SK-N-SH (cell line): ENCODE results near the gene RPN1. TPM values are rescaled to one million over a fixed set of nuclear protein-coding genes. Genes with fewer than 3 reads are reported as not detected.

Experiments
- CTCF ChIA-PET: fragments of 300-600, 350-600 bp; formaldehyde crosslinking; extraction: SDS; loops from one replicate; lab custom pipeline; 2021; lab: Yijun Ruan, JAX
- POLR2A ChIA-PET: fragments of 350-600 bp; sonication (Branson Sonifier 250); formaldehyde crosslinking; extraction: SDS; loops from one replicate; lab custom pipeline; 2020; ENCODE audit warnings: antibody characterized with exemption, inconsistent platforms; lab: Yijun Ruan, JAX
- DNase-seq: peaks from one replicate; pipeline ENCODE4 v3.0.0; 2012
- H2AFZ ChIP-seq: fragments of 200-600 bp; sonication (generic); 2 replicates; pipeline ENCODE4 v1.8.1; 2016; ENCODE audit warnings: antibody characterized with exemption, mild to moderate bottlenecking, low read depth
- H3F3A ChIP-seq: fragments of 200-600 bp; sonication (generic); replicated peaks from 2 replicates; pipeline ENCODE3; 2016; ENCODE audit warnings: antibody characterized with exemption, mild to moderate bottlenecking; ENCODE audit not compliant: insufficient read depth
- H3K27ac ChIP-seq, 2 experiments: fragments of 200-500 bp in 1 of 2; fragments of 200-600 bp in 1 of 2; sonication (Bioruptor generic) in 1 of 2; sonication (generic), shearing (Covaris generic) in 1 of 2; 2 replicates each; pipeline versions ENCODE4 v1.5.1 to v1.6.1; 2014 to 2016; ENCODE audit warnings: low read depth in 2 of 2, inconsistent platforms in 1 of 2, low read length in 1 of 2, mild to moderate bottlenecking in 1 of 2, mixed read lengths in 1 of 2
- H3K27me3 ChIP-seq: fragments of 200-600 bp; sonication (generic), shearing (Covaris generic); 2 replicates; pipeline ENCODE4 v1.6.1; 2016; ENCODE audit warnings: mixed run types; ENCODE audit not compliant: insufficient read depth
- H3K36me3 ChIP-seq, 2 experiments: fragments of 200-500 bp in 1 of 2; fragments of 200-600 bp in 1 of 2; sonication (Bioruptor generic) in 1 of 2; sonication (generic) in 1 of 2; replicated peaks in 1 of 2; 2 replicates each; pipeline versions ENCODE3 to v1.5.1; 2014 to 2016; ENCODE audit warnings: low read length in 1 of 2, mild to moderate bottlenecking in 1 of 2; ENCODE audit not compliant: insufficient read depth in 2 of 2, control insufficient read depth in 1 of 2
- H3K4me1 ChIP-seq, 2 experiments: fragments of 200-500 bp in 1 of 2; fragments of 200-600 bp in 1 of 2; sonication (Bioruptor generic) in 1 of 2; sonication (generic), shearing (Covaris generic) in 1 of 2; 2 replicates each; pipeline versions ENCODE4 v1.5.1 to v1.6.1; 2014 to 2016; ENCODE audit warnings: low read depth in 1 of 2, low read length in 1 of 2, mixed run types in 1 of 2; ENCODE audit not compliant: insufficient read depth in 2 of 2, control insufficient read depth in 1 of 2
- H3K4me2 ChIP-seq: fragments of 200-600 bp; sonication (generic), shearing (Covaris generic); 2 replicates; pipeline ENCODE4 v1.6.1; 2017; ENCODE audit warnings: mixed run types
- H3K4me3 ChIP-seq, 2 experiments: fragments of 200-500 bp in 1 of 2; fragments of 200-600 bp in 1 of 2; sonication (Bioruptor generic) in 1 of 2; sonication (generic), shearing (Covaris generic) in 1 of 2; 2 replicates each; pipeline versions ENCODE4 v1.5.1 to v1.8.1; 2014 to 2016; ENCODE audit warnings: low read depth in 2 of 2, inconsistent platforms in 1 of 2, low read length in 1 of 2, mild to moderate bottlenecking in 1 of 2, mixed read lengths in 1 of 2, moderate library complexity in 1 of 2
- H3K79me2 ChIP-seq: fragments of 200-600 bp; sonication (generic); 2 replicates; pipeline ENCODE4 v1.8.1; 2017; ENCODE audit warnings: mild to moderate bottlenecking; ENCODE audit not compliant: insufficient read depth
- H3K9ac ChIP-seq: fragments of 200-600 bp; sonication (generic); 2 replicates; pipeline ENCODE4 v1.6.1; 2017; ENCODE audit warnings: mixed run types
- H3K9me2 ChIP-seq: fragments of 200-600 bp; sonication (generic); 2 replicates; pipeline ENCODE4 v1.6.1; 2017; ENCODE audit warnings: mixed run types
- H3K9me3 ChIP-seq: fragments of 200-600 bp; sonication (generic); 2 replicates; pipeline ENCODE4 v1.6.1; 2017; ENCODE audit warnings: mixed run types, mild to moderate bottlenecking, moderate library complexity
- H4K20me1 ChIP-seq: fragments of 200-600 bp; sonication (generic); 2 replicates; pipeline ENCODE4 v1.6.1; 2017; ENCODE audit warnings: mild to moderate bottlenecking, mixed run types; ENCODE audit not compliant: insufficient read depth
- CHD2 ChIP-seq: fragments of 150-350 bp; IDR thresholded peaks from 2 replicates; pipeline ENCODE4 v1.6.1; 2018; ENCODE audit warnings: low read length; ENCODE audit not compliant: partially characterized antibody
- CTCF ChIP-seq: fragments of 200-600 bp; sonication (generic); IDR thresholded peaks from 2 replicates; pipeline ENCODE4 v1.6.1; 2017; ENCODE audit warnings: antibody characterized with exemption, mild to moderate bottlenecking, moderate library complexity
- ELF1 ChIP-seq: IDR thresholded peaks from 2 replicates; pipeline ENCODE4 v1.4.0; 2012
- EZH2phosphoT487 ChIP-seq: fragments of 200-600 bp; sonication (generic); IDR thresholded peaks from 2 replicates; pipeline ENCODE4 v1.6.1; 2017; ENCODE audit warnings: low read depth, mixed run types, mild to moderate bottlenecking, antibody characterized with exemption, moderate library complexity, borderline replicate concordance
- FOXM1 ChIP-seq: IDR thresholded peaks from 2 replicates; pipeline ENCODE4 v1.4.0; 2012; ENCODE audit warnings: low read depth, mild to moderate bottlenecking
- GABPA ChIP-seq: IDR thresholded peaks from 2 replicates; pipeline ENCODE4 v1.4.0; 2012; ENCODE audit warnings: low read depth, mild to moderate bottlenecking
- JUND ChIP-seq: IDR thresholded peaks from 2 replicates; pipeline ENCODE4 v1.4.0; 2012
- MEF2A ChIP-seq: IDR thresholded peaks from 2 replicates; pipeline ENCODE4 v1.4.0; 2012; ENCODE audit warnings: low read depth, borderline replicate concordance
- NFIC ChIP-seq: IDR thresholded peaks from 2 replicates; pipeline ENCODE4 v1.4.0; 2012; ENCODE audit warnings: borderline replicate concordance
- NRF1 ChIP-seq: IDR thresholded peaks from 2 replicates; pipeline ENCODE4 v1.6.1; 2012; ENCODE audit warnings: low read depth, mild to moderate bottlenecking, low read length
- POLR2AphosphoS5 ChIP-seq: IDR thresholded peaks from 2 replicates; pipeline ENCODE4 v1.6.1; 2012; ENCODE audit warnings: low read depth, low read length
- RCOR1 ChIP-seq: fragments of 150-350 bp; IDR thresholded peaks from 2 replicates; pipeline ENCODE4 v1.6.1; 2017; ENCODE audit warnings: antibody characterized with exemption, low read length
- RXRA ChIP-seq: IDR thresholded peaks from 2 replicates; pipeline ENCODE4 v1.4.0; 2012; ENCODE audit warnings: low read depth, mild to moderate bottlenecking, borderline replicate concordance
- SIN3A ChIP-seq: IDR thresholded peaks from 2 replicates; pipeline ENCODE4 v1.6.1; 2012; ENCODE audit warnings: low read depth, mild to moderate bottlenecking, low read length, moderate library complexity, borderline replicate concordance
- SMC3 ChIP-seq: IDR thresholded peaks from 2 replicates; pipeline ENCODE4 v1.6.1; 2012; ENCODE audit warnings: low read depth, low read length, improper control_type of control experiment
- TAF1 ChIP-seq: IDR thresholded peaks from 2 replicates; pipeline ENCODE4 v1.6.1; 2012; ENCODE audit warnings: low read depth, mild to moderate bottlenecking, low read length, moderate library complexity, borderline replicate concordance
- TEAD4 ChIP-seq: IDR thresholded peaks from 2 replicates; pipeline ENCODE4 v1.4.0; 2012; ENCODE audit warnings: mild to moderate bottlenecking, borderline replicate concordance; ENCODE audit not compliant: insufficient read depth
- USF1 ChIP-seq: IDR thresholded peaks from 2 replicates; pipeline ENCODE4 v1.4.0; 2012; ENCODE audit warnings: low read depth, borderline replicate concordance
- WGBS: methylation state at CpG from one replicate; pipeline ENCODE4 v1.1.6; 2017; ENCODE audit warnings: low lambda C conversion rate; 5-methylcytosine and 5-hydroxymethylcytosine counted together
- polyA plus RNA-seq, 3 experiments: library from polyadenylated mRNA; depleted of rRNA; stranded (reverse); fragments of >200 nt; gene quantifications; 2 replicates each; pipeline ENCODE4 v1.2.3, GENCODE V29; 2012
- TF ChIP-seq, protein P1 (sequence below): fragments of 150-350 bp; IDR thresholded peaks from 2 replicates; pipeline ENCODE4 v1.6.1; 2017; ENCODE audit warnings: antibody characterized with exemption, low read length, low read depth, borderline replicate concordance
- TF ChIP-seq, protein P2 (sequence below): IDR thresholded peaks from 2 replicates; pipeline ENCODE4 v1.6.1; 2012; ENCODE audit warnings: mild to moderate bottlenecking, low read depth, low read length, moderate library complexity

RPN1 gene
- polyA plus RNA-seq, 1 of the 3 experiments (the other 2 are of a cell fraction): 162 TPM

DNA sequence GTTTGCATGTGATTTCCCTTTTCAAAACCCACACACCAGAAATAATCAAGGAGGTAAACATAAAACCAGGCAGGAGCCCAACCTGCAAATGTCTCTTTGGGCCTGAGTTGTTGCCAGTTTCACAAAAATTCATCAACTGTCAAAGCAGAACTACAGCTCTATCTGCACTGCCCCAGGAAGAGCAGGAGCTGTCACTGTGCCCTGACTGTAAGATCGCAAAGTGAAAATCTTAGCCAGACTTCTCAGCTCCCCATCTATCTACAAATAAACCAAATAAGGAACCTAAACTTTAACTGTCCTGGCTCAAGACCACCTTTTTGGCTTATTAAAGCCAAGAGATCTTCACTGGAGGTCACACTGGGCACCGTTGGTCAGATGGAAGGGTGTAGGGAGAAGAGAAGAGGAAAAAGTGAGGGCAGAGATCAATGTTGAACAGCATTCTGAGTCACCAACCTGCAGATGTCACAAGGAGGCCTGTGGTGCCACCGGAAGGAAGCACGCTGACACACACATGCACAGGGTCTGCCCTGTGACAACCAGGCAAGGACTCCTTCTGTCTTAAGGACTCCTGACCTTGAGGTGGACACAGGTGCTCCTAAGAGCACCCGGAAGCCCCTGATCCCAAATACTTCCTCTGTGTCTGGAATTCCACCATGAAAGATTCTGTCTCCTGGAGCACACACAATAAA, 58.7 kb downstream of the RPN1 start:
- H2AFZ ChIP-seq: no peak overlapping the region
- WGBS: 78% methylated on average over 5 of the region's 5 CpGs
- H3K4me1 ChIP-seq: no peaks in the 10 kb centered on the region
- H3K9me2 ChIP-seq: no peaks in the 10 kb centered on the region
- POLR2A ChIA-PET: no interaction called here
- CTCF ChIA-PET: interaction anchor here (1.0 to 2.2 kb wide), 3 partner anchors 9 to 496 kb away, joined by 3 to 6 read pairs (median 3); no protein-coding TSS in a partner anchor
- H3K36me3 ChIP-seq: no peaks in the 10 kb centered on the region
- H4K20me1 ChIP-seq: no peaks in the 10 kb centered on the region
- H3K4me3 ChIP-seq: no peak overlapping the region
- no peaks in the 10 kb centered on the region for H3K27me3 ChIP-seq
- H3K4me2 ChIP-seq: no peak overlapping the region
- H3K27ac ChIP-seq: no peak overlapping the region
- H3F3A ChIP-seq: no peaks in the 10 kb centered on the region
- no peak overlapping the region for H3K9ac ChIP-seq
- no peak for DNase-seq
- H3K79me2 ChIP-seq: no peaks in the 10 kb centered on the region
- TF ChIP-seq CTCF (no peak), USF1 (no peak), NFIC (no peak), JUND (no peak), CHD2 (no peak), TEAD4 (no peak), MEF2A (no peak), GABPA (no peak), RCOR1 (no peak), POLR2AphosphoS5 (no peak), EZH2phosphoT487 (no peak), NRF1 (no peak)
- TF ChIP-seq, protein P1, sequence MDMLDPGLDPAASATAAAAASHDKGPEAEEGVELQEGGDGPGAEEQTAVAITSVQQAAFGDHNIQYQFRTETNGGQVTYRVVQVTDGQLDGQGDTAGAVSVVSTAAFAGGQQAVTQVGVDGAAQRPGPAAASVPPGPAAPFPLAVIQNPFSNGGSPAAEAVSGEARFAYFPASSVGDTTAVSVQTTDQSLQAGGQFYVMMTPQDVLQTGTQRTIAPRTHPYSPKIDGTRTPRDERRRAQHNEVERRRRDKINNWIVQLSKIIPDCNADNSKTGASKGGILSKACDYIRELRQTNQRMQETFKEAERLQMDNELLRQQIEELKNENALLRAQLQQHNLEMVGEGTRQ: no peak
- no peaks in the 10 kb centered on the region for H3K9me3 ChIP-seq

DNA sequence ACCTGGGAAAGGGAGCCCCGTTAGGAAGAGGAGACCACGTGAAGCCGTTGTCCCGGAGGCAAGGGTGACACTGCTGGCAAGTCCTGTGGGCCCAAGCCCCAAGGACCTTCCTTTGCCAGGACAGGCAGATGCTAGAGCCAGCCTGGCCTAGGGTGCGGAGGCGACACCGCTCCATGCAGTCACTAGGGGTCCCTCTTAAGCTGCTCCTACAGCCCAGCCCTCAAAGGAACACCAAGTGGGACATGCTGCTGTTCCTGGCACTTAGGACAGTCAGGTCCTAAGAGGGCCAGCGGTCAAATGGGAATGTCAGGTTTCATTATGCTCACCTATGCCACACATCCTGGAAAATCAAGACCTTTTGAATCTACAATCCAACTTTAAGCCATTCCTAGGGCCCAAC, 59.7 kb downstream of the RPN1 start:
- ChIA-PET POLR2A (interaction anchor here (0.6 kb wide), 1 partner anchor 82 kb away, joined by 3 read pairs; no protein-coding TSS in a partner anchor), CTCF (interaction anchor here (0.6 to 2.2 kb wide), 5 partner anchors 10 to 27 kb away, joined by 3 to 6 read pairs (median 3); no protein-coding TSS in a partner anchor)
- no peak overlapping the region for H3K4me3 ChIP-seq
- H3F3A ChIP-seq: no peaks in the 10 kb centered on the region
- H3K27ac ChIP-seq: no peak overlapping the region
- H4K20me1 ChIP-seq: no peaks in the 10 kb centered on the region
- no peak overlapping the region for H2AFZ ChIP-seq
- H3K9me3 ChIP-seq: no peaks in the 10 kb centered on the region
- 91% methylated on average over 7 of the region's 8 CpGs for WGBS
- no peaks in the 10 kb centered on the region for H3K9me2 ChIP-seq
- no peaks in the 10 kb centered on the region for H3K79me2 ChIP-seq
- no peaks in the 10 kb centered on the region for H3K36me3 ChIP-seq
- DNase-seq: no peak
- no peaks in the 10 kb centered on the region for H3K4me1 ChIP-seq
- H3K9ac ChIP-seq: no peak overlapping the region
- no peaks in the 10 kb centered on the region for H3K27me3 ChIP-seq
- H3K4me2 ChIP-seq: no peak overlapping the region
- TF ChIP-seq SMC3 (no peak), ELF1 (no peak), RXRA (no peak), TAF1 (no peak), CHD2 (no peak), FOXM1 (no peak), SIN3A (no peak)
- TF ChIP-seq, protein P1: no peak
- TF ChIP-seq, protein P2, sequence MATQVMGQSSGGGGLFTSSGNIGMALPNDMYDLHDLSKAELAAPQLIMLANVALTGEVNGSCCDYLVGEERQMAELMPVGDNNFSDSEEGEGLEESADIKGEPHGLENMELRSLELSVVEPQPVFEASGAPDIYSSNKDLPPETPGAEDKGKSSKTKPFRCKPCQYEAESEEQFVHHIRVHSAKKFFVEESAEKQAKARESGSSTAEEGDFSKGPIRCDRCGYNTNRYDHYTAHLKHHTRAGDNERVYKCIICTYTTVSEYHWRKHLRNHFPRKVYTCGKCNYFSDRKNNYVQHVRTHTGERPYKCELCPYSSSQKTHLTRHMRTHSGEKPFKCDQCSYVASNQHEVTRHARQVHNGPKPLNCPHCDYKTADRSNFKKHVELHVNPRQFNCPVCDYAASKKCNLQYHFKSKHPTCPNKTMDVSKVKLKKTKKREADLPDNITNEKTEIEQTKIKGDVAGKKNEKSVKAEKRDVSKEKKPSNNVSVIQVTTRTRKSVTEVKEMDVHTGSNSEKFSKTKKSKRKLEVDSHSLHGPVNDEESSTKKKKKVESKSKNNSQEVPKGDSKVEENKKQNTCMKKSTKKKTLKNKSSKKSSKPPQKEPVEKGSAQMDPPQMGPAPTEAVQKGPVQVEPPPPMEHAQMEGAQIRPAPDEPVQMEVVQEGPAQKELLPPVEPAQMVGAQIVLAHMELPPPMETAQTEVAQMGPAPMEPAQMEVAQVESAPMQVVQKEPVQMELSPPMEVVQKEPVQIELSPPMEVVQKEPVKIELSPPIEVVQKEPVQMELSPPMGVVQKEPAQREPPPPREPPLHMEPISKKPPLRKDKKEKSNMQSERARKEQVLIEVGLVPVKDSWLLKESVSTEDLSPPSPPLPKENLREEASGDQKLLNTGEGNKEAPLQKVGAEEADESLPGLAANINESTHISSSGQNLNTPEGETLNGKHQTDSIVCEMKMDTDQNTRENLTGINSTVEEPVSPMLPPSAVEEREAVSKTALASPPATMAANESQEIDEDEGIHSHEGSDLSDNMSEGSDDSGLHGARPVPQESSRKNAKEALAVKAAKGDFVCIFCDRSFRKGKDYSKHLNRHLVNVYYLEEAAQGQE: no peak
